HUDEP-2 (cell line): ENCODE measurements around the gene PXN.
A peak's percentile ranks its signal among the peaks of the same experiment; 100 is the strongest.

ENCODE experiments used
- DNase-seq, 76 experiments: peaks; one replicate each; lab custom pipeline; 2025; ENCODE audit not compliant: unreplicated experiment in 76 of 76; lab: John Stamatoyannopoulos, UW

The PXN gene

DNA sequence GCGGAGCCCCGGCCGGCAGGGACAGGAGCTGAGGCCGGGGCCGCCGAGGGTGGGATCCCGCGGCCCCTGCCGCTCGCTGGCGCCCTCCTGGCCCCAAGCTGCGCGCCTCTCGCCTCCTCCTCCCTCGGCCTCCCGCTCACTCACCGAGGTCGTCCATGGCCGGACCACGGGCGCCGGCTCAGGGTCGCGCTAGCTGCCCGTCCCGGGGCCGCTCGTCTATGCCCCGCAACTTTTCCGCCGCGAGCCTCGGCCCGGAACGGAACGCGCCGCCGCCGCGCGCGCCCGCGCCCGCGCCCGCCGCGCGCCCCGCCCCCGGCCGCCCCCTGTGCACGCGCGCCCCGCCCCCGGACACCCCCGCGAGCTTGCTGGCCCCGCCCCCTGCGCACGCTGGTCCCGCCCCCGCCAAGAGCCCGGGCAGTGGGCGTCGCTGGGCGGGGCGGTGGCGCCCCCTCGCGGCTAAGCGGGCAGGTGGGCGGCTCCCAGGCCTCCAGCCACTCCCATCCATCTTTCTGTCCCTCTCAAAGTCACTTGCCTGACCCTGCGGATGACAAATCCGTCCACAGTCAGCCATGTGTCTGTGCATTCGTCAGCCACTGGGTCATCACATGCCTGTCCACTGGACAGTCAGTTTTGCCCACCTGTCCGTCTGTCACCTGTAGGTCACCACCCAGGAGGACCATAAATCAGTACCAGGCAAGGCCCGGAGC lies at the start of gene PXN:
Gene PXN (minus strand): TSS at position 258 of the 707 bp plus-strand sequence. CDS start 101 bp downstream, at position 157.
- peak in 72 of 76 experiments; percentile 5 to 92 (median 74) for DNase-seq

DNA sequence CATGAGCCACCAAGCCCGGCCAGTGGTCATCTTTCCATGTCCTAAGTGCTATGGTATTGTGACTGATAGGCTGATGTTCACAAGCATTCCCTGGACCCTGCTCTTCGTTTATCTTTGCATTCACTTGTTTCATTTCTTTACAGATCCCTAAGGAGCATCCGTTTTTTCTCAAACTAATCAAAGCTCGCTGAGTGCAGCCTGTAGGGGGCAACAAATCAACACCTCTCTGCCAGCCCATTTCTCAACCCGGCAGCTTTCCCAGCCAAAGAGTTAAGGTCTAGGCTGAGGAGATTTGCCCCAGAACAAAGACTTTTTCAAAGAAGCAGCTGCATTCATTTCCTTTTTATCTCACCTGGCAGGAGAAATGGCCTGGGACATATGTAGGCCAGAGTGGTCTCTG lies 48.7 kb upstream of the PXN start:
- DNase-seq: peak in 4 of 76 experiments; percentile 2 to 7 (median 4)

DNA sequence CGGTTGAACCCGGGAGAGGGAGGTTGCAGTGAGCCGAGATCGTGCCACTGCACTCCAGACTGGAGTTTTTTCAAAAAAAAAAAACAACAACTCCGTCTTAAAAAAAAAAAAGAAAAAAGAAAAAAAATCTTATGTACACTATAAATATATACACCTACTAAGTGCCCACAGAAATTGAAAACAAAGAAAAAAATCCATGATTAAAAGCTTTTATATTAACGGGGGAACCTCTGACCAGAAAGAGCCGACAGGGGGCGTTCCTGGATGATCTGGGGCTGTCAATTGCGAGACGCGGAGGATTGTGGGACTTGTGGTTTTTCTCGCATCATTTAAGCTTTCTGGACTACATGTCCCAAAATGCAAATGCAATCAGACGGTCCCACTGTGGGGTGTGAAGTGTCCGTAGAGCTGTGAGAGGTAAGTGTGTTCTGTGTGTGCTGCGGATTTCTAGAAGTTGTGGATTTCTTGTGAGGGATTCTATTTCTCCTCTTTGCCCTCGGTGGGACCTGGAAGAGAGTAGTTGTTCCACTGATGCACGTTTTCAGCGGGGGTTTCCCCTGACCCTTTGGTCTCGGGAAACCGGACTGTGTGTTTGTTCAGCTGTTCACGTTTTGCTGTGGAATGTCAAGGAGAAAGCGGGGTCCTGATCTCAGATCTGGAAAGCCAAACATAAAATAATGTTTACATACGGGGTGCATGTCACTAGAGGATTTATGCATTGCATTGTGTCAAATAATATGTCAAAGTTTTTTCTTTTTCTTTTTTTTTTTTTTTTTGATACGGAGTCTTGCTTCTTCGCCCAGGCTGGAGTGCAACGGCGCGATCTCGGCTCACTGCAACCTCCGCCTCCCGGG lies 36.7 kb upstream of the PXN start, which contains the start of gene SIRT4:
Gene SIRT4 (plus strand): TSS at position 360 of the 854 bp plus-strand sequence. CDS start 1,241 bp downstream, outside the sequence.
- DNase-seq: peak in 74 of 76 experiments; percentile 12 to 91 (median 76)

DNA sequence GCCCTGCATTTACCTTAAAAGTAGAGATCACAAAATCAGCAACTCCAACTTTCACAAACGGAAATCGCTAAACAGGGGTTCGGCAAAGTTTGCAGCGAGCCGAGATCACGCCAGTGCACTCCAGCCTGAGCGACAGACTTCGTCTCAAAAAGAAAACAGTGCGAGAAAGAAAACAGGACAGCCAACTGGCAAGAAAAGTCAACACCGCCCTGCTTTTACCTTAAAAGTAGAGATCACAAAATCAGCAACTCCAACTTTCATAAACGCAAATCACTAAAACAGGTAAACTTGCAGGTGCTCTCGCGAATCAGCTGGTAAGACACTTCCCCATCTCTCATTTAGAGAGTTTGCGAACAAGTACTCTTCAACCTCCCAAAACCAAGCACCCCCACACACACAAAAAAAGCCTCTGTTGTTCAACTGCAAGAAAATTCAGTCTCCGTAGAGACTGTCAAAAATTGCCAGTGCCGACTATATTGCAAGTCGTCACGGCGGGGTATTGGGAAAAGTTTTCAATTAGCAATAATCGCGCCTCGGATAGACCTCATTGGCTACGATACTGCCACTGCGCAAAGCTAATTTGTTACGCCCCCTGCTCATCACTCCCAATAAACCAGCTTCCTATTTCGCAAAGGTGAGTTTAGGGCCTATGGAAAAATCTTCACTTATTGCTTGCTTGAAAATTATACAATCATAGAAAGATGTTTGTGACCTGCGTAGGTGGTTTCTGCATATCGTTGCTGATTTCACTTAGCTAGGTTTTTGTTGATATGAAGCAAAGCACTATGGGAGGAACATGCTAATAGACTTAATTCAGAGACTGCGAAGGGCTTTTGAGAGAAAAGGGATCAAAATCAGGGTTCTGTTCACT lies 27.4 kb upstream of the PXN start, which contains the start of gene RNU4-1:
Gene RNU4-1 (minus strand): TSS at position 577 of the 871 bp plus-strand sequence.
- DNase-seq: peak; percentile 10 to 95 (median 77)

DNA sequence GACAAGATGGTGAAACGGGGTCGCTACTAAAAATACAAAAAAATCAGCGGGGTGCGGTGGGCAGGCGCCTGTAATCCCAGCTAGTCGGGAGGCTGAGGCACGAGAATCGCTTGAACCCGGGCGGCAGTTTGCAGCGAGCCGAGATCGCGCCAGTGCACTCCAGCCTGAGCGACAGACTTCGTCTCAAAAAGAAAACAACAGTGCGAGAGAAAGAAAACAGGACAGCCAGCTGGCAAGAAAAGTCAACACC lies 26.8 kb upstream of the PXN start:
- peak in 2 of 76 experiments; percentile 38 to 58 for DNase-seq

DNA sequence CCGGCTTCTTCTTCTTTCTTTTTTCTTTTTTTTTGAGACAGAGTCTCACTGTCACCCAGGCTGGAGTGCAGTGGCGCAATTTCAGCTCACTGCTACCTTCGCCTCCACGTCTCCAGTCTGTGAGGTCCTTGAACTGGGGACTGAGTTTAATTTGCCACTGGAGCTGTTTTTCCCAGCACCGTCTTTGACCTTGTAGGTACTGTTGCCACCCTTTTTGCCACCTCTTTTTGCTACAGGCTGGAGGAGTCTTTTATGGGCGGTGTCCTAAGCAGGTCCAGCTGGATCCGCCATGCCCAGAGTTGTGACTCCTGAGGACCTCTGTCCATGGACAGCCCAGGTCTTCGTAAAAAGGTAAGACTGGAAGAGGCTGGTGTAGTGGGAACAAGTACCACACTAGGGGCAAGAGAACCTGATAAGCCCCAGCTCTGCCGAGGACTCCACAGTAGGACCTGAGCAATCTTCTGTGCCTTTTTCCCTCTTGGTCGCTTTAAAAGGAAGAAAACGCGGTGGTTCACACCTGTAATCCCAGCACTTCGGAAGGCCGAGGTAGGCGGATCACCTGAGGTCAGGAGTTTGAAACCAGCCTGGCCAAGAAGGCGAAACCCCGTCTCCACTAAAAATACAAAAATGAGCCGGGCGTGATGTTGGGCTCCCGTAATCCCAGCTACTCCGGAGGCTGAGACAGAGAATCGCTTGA lies 25.2 kb upstream of the PXN start:
- DNase-seq: peak in 1 of 76 experiments; percentile 21

DNA sequence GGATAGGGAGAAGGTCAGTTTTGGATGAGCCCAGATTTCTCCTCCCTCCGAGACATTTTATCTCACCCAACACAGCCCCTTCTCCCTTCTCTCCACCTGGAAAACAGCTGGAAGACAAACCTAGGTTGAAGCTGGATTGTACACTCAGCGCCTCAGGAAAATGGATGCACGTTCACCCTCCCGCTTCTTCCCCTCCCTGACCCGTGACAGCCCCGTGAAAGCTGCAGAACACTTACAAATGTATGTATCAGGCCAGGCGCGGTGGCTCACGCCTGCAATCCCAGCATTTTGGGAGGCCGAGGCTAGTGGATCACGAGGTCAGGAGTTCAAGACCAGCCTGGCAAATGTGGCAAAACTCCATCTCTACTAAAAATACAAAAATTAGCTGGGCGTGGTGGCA lies 22.0 kb upstream of the PXN start:
- DNase-seq: no peak

DNA sequence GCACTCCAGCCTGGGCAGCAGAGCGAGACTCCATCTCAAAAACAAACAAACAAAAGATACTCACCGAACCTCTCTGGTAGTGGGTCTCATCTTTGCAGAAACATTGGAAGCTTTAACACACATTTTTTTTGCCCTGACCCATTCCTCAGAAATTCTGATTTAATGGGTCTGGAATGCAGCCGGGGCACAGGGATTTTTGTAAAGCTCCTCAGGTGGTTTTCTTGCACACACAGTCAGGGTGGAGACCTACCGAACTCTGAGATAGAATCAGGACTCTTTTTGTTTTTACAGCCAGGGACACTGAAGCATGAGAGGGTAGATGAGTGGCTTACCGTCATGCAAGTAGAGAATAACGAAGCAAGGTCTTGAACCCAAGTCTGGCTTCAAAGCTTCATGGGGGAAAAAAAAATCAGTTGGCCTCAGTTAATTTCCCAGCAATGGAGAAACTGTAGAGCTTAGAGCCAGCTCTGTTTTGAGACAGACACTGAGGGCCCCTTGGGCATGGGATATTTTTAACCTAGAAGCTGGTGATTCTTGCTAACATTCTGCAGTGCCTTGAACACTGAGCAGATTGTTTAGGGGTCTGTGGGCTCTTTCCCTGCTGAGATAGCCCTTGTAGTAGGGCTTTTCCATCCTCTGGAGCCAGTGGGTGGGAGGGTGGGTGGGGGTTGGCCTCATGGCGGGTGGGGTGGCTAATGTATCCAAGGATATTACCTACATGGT lies 21.4 kb upstream of the PXN start:
- no peak for DNase-seq

DNA sequence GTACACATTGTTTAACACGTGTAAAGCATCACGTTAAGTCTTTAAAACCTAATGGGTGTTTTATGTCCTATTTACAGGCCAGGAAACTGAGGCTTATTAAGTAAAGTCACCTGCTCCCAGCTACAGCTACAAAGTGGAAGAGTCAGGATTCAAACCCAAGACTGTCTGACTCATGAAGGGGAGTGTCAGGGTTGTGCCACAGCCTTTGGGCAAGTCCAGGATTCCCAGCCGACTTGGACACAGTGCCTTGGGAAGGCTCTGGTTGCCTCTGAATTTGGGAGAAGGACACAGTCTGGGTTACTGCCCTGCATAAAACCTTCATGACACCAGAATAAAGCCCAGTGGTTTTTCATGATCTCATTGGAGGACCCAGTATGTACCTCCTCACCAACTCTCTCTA lies 18.9 kb upstream of the PXN start:
- no peak for DNase-seq

DNA sequence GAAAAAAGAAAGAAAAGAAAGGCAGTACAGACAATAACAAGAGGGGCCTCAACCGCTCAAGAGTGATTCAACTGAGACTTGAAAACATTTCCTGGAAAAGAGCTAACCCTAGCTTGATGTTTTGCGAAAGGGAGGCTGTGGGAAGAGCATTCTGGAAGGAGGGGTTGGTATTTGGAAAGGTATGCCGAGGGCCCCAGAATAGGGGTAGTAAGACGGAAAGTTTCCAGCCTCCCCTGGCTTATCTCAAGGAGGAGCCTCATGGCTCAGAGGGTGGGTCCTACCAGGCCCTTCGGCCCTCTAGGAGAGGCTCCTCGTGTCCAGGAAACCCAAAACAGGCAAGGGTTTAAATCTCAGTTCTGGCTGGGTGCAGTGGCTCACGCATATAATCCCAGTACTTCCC lies 17.8 kb upstream of the PXN start:
- no peak for DNase-seq

DNA sequence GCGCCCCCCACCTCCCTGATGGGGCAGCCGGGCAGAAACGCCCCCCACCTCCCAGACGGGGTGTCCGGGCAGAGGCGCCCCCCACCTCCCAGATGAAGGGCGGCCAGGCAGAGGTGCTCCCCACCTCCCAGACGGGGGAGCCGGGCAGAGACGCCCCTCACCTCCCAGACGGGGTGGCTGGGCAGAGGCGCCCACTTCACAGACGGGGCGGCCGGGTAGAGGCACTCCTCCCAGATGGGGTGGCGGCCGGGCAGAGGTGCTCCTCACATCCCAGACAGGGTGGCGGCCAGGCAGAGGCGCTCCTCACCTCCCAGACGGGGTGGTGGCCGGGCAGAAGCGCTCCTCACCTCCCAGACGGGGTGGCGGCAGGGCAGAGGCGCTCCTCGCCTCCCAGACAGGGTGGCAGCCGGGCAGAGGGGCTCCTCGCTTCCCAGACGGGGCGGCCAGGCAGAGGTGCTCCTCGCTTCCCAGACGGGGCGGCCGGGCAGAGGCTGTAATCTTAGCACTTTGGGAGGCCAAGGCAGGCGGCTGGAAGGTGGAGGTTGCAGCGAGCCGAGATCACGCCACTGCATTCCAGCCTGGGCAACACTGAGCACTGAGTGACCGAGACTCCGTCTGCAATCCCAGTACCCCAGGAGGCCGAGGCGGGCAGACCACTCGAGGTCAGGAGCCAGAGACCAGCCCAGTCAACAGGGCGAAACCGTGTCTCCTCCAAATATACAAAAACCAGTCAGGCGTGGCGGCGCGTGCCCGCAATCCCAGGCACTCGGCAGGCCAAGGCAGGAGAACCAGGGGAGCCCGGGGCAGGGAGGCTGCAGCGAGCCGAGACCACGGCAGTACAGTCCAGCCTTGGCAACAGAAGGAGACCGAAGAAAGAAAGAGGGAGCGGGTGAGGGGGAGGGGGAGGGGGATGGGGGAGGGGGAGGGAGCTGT lies 12.9 kb upstream of the PXN start:
- no peak for DNase-seq

DNA sequence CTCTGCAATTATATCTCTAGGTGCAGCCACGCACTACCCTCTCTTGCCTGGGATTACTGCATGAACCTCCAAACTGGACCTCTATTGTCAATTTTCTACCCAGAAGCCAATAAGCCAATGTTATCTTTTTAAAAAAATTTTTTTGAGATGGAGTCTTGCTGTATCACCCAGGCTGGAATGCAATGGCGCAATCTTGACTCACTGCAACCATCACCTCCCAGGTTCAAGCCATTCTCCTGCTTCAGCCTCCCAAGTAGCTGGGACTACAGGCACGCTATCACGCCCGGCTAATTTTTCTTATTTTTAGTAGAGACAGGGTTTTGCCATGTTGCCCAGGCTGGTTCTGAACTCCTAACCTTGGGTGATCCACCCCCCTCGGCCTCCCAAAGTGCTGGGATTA lies 11.2 kb upstream of the PXN start:
- DNase-seq: no peak

DNA sequence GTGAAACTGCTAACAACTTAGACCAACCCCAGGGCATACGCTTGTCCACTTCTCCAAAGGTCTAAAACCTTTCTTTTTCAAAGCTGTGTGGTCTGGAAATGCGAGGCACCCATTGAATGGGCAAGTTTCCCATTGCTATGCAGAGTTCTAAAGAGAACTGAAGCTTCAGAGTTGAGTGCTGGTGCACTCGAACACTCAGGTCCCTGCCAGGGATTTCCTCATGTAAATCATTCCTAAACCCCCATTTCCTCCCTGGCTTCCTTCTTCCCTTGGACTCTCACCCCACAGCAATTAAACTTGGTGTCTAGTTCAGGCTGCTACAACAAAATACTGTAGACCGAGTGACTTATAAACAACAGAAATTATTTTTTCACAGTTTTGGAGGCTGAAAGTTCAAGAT lies 2.2 kb upstream of the PXN start:
- DNase-seq: no peak

DNA sequence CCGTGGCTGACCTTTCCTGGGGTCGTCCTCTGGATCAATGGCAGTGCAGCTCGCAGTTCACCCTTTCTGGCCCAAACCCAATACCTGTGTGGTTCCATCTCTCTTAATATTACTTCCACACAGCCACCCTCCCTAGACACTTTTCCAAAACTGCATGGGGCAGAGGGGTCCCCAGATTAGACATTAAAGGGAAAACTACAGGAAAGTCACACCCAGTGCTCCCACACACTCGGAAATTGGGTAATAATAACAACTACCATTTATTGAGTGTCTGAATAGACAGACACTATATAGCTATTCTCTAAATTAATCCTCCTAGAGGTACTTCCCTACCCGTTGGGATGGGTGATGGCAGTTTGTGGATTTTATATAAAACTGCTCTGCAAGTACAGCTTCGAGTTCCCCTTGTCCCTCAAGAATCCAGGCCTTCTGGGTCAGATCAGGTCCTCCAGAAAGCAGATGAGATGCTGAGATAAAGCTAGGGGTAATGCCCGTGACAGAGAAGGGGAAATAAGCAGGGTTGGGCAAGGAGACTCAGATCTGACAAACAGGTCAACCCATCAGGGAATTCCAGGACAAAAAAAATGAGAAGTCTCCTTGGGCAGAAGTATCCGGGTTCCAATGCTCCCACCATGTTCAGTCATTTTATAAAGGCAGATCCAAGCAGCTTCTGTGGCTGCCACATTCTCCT lies 795 bp upstream of the PXN start:
- DNase-seq: no peak

DNA sequence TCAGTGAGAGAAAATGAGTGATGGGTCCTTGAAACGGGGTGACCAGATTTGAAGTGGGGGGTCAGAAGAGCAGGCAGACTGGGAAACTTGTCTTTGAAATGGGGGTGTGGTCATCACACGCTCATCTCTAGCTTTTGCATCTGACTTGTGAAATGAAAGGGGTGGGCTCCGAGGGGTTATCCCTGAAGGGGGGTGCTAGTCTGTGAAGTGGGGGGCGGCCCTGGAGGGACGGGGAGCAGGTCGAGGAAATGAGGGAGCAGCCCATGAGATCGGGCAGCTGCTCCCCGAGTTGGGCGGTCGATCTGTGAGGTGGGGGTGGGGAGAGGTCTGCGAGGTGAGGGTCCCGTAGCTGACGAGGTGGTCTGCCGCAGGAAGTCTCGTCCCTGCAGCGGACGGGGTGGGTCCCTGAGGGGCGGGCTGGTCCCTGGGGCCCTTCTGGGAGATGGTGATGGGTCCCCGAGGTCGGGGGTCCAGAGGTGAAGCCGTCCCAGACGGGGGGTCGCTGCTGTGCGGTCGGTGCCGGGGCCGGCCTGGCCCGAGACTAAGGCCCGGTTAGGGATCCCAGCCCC lies 542 bp downstream of the PXN start:
- DNase-seq: no peak

DNA sequence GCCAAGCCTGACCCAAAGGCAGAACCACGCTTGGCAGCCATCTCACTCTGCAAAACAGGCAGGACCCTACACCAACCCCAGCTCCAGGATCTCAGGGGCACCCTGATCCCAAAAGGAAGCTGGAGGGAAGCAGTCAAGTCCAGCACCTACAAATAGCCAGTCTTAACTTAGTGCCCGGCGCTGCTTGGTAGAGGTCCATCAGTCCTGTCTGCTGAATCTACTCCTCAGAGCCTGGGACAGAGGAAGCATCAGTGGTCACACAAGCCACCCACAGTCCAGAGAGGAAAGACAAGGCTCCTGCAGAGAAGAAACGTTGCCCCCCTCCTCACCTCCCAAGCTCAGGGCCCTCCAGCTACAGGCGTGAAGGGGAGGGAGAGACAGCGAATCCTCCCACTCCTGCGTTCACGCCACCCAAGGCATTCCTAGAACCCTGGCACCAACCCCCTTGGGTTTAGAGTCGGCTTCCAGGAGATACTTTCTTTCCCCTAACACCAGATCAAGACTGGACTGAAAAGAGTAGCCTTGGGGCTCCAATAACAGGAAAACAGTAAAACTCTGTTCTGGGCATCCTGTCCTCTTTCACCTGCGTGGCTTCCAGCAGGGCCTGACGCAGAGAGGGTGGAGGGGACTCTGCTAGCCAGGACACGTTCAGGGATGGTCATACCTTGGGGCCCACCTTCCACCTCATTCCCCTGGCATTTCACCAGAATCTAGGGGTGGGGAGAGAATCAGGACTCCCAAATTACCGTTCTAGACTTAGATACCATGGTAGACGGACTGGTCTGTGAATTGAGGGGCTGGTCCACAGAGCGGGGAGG lies 1.2 kb downstream of the PXN start:
- no peak for DNase-seq

DNA sequence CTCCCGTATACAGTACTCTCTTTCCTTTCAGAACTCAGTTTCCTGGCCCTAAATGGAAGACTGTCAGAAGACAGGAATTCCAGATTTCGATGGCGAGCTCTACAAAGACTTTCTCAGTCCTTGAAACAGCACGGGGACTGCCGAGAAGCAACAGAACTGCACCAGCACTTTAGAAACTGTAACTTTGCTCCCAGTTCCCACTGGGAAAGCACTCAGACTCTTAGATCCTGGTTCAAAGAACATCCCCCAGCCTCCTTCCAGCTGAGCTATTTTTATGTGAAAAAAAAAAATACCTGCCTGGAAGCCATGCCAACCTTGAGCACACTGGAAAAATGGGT lies 1.8 kb downstream of the PXN start:
- no peak for DNase-seq
